HTERT RPE-1 (cell line): ENCODE measurements around the gene OTOL1.
"Not testable (repeated sequence)": the region's sequence is repeated elsewhere in the genome, so short reads cannot be mapped to it uniquely, and the experiment has no call there.

Source experiments
- in situ Hi-C: fragments of 300-500 bp; cut with MboI; formaldehyde crosslinking; loops from 4 replicates; pipeline ENCODE4 v1.14.3; 2020; ENCODE audit warnings: low sequenced_read_pairs

Gene OTOL1

DNA sequence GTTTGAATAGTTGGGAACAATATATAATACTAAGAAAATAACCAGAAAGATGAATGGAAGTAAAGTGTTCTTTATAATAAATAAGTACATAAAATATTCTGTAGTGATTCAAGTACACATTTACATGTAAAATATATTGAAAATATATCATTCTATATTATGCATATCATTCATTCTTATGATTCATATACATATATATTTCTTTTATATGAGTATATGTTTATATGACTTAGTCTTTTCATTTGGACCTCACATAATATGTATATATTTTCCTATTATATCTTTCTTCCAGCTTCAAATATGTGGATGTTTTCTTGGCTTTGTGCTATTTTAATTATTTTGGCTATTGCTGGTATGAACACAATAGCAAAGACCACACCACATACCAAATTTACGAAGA is at the start of gene OTOL1:
Gene OTOL1, plus strand, starts transcription at position 301 of the 400 bp plus-strand sequence. Its CDS starts 0 bp downstream, at position 301.
- in situ Hi-C loops = no loop called here

DNA sequence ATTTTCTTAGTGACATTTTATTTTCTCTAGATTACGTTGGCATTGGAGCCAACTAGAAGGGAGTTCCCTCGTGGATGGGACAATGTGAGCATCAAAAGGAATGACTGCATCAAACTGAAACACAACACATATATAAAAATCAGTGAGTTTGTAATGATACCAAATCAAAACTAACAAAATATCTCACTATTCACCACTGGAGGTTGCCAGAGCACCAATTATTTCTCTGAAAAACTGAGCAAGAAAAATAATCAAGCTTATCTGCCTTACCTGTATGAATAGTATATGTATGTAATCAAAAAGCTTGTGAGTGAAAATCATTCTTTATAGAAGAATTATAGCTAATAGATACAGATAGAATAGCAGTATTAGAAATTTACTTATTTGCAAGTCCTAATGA is 46.8 kb upstream of the OTOL1 start:
- in situ Hi-C loops = no loop called here

DNA sequence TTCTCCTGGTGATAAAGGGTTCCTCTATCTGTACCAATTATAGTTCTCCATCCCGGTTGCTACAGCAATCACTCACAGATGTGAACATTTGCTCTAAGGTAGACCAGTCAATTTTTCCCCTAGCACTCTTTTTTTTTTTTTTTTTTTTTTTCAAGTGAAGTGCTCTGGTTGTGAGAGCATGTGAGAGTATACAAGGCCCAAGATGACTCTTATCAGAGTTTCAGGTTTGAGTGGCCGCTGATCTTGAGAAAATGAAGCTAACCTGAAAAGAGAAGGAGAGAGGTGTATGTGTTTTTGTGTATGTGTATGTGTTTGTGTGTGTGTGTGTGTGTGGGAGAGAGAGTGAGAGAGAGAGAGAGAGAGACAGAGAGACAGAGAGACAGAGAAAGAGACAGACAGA is 44.4 kb upstream of the OTOL1 start:
- in situ Hi-C loops = no loop called here

DNA sequence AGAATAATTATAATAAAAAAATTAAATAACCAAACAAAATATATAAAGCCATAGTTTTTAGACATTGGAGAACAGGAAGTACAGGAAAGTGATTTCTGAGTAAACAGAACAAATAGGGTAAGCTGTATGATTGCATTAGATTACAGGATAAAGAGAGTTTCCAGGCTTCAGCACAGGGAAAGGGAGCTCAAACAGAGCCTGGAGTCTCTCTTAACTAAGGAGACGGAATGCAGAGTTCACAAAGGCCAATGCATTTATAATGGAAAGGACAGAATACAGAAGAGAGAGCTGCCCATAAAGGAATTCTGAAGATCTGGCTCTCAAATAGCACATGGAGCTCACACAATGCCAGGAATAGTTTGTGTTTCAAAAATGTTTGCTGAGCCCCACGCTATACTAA is 42.0 kb upstream of the OTOL1 start:
- in situ Hi-C loops = no loop called here

DNA sequence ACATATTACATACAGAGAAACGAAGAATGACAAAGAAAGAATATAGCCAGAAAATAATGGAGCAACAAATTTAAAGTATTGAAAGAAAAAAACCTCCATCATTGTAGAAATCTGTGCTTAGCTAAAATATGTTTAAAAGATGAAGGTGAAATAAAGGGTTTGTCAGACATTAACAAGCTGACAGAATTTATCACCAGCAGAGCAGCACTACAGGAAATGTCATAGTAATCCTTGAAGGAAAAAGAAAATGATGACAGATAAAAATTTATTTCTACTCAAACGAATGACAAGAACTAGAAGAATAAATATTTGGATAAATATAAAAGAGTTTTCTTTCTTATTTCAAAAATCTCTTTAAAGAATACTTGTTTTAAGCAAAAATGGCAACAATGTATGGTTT is 40.6 kb upstream of the OTOL1 start:
- in situ Hi-C loops = no loop called here

DNA sequence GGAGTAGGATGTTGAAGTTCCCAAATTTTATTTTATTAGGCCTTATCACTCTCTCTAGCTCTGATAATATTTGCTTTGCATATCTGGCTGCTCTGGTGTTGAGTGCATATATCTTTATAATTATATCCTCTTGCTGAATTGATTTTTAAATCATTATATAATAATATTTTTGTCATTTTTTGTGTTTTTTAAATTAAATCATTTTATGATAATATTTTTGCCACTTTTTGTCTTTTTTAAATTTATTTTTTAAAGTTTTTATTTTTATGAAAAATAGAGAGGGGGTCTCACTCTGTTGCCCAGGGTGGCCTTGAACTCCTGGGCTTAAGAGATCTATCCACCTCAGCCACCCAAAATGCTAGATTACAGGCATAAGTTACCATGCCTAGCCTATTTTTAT is 34.5 kb upstream of the OTOL1 start:
- in situ Hi-C loops = no loop called here

DNA sequence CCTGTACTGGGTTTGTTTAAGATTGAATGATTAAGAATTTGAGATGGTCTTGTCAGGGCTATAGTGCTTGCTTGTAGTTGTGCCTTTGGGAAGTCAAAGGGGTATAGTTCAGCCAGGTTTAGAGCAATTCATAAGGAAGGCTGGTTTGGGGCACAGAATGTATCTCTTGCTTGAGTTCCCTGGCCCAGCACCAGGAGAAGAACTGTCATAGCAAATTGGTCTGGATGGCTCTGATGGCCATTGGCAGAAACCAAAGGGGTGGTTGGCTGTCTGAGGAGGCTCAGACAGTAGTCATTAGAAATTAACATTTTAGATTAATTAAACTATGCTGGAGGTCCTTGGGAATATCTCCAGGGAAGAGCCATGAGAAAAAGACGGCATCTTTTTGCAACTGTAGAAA is 25.4 kb upstream of the OTOL1 start:
- in situ Hi-C loops = no loop called here

DNA sequence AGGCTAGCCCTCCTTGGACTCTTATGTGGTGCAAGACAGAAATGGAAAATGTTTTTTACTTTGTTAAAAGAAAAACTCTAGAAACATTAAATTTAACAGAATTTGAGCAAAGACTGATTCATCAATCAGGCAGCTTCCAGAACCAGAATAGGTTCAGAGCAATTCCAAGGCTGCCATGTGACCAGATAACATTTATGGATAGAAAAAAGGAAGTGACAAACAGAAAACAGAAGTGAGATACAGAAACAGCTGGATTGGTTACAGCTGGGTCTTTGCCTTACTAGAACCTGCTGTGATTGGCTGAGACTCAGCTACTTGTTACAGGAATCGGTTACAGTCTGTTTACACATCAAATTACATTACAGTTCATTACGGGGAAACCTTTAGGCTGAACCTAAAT is 22.5 kb upstream of the OTOL1 start:
- in situ Hi-C loops = no loop called here

DNA sequence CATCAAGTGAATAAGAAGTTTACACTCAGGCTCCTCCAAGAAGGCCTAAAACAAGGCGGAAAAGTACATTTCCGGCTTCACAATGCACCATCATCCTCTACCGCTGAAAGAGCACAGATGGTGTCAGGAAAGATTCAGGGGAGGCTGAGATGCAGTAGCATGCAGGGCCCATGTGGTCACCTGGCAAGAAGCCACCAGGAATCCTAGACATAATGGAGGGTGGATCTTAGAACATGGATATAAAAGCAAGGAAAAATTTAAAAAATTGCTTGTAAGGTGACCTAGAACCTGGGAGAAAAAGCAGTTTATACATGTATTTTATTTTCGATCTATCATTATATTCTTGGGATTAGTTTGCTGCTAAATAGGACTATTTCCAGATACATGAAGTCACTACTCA is 21.9 kb upstream of the OTOL1 start:
- in situ Hi-C loops = no loop called here

DNA sequence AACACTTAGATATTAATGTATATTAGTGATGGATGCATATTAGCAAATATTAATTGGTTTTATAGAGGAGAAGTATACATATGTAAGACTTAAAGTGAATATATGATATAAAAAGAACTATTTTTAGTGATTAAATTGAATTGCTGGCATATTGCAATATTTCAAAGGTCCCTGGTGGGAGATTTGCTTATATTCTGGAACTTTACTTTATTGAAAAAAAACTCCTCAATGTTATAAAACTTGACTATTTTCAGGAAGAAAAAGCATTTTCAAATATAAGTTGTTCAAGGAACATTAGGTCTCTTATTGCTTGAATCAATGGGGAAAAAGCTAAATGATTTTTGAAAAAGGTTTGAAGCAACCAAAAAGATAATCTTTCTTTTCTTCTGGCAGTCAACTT is 21.4 kb upstream of the OTOL1 start:
- in situ Hi-C loops = no loop called here

DNA sequence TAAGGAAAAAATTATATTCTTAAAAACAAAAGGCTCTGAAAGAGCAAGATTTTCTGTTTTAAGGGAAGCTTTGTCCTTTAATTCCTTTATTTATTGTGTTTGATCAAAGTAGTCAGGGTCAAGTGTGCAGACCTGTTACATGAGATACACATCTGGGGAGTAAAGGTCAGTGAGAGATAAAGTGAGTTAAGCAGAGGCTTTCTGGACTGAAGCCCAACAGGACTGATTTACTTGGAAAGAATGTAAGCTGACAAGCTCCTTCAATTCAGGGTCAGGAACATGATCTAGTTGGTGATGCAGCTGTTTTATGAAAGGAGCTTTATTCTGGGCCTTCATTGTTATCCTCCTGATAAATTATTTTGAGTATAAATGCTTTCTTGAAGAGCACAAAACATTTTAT is 20.7 kb upstream of the OTOL1 start:
- in situ Hi-C loops = no loop called here

DNA sequence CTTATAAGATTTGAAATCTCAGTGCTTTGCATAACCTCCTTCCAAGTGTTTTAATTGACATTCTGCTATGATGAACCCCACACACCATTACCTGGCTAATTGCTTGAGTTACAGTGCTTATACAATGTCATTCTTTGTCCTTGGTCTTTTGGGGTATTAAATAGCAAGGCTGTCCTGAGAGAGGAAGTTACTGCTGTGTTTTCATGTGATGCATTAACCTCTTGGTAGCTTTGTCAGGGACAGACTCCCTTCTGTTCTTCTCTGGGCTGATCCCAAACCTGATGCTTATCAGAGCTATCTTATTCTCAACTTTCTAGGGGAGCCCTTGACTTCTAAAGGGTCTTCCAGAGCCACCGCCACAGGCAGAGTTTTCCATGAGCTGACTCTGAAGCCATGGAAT is 12.4 kb upstream of the OTOL1 start:
- in situ Hi-C loops = no loop called here

DNA sequence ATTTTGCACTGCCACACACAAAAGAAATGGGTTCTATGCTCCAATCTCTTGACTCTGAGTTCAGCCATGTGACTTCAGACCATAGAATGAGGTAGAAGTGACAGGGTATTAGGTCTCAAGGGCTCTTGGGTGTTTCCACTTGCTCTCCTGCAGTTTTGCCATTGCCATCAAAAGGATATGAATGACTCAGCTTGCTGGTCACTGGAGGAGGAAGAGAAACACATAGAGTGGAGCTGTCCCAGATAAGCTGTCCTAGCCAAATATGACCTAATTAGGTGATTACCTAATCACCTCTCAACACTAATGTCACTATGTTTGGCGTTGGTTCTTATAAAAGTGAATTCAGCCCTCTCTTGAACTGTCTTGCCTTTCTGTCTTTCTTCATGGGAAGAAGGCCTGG is 8.3 kb upstream of the OTOL1 start:
- in situ Hi-C loops = not testable (repeated sequence)

DNA sequence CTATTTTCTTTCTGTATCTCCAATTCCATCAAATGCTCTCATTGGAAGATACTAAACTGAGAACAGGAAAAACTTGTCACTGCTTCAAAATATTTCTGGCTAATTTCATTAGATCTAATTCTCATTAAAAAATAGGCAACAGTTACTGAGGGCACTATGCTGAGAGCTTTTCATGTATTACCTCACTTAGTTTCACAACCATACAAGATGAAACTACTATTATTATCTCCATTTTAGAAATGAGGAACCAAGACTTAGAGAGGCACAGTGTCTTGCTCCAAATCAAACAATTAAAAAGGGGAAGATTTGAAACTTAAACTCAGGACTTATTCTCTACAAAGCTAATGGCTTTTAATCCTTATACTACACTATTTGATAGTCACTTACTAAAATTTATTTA is 7.2 kb upstream of the OTOL1 start:
- in situ Hi-C loops = no loop called here

DNA sequence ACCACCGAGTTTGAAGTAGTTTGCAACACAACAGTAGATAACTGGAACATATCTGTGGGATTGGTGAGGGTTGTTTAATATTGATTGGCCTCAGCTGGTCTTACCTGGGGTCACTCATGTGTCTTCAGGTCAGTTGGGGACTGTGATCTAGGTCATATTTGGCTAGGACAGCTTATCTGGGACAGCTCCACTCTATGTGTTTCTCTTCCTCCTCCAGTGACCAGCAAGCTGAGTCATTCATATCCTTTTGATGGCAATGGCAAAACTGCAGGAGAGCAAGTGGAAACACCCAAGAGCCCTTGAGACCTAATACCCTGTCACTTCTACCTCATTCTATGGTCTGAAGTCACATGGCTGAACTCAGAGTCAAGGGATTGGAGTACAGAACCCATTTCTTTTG is 5.8 kb upstream of the OTOL1 start:
- in situ Hi-C loops = not testable (repeated sequence)

DNA sequence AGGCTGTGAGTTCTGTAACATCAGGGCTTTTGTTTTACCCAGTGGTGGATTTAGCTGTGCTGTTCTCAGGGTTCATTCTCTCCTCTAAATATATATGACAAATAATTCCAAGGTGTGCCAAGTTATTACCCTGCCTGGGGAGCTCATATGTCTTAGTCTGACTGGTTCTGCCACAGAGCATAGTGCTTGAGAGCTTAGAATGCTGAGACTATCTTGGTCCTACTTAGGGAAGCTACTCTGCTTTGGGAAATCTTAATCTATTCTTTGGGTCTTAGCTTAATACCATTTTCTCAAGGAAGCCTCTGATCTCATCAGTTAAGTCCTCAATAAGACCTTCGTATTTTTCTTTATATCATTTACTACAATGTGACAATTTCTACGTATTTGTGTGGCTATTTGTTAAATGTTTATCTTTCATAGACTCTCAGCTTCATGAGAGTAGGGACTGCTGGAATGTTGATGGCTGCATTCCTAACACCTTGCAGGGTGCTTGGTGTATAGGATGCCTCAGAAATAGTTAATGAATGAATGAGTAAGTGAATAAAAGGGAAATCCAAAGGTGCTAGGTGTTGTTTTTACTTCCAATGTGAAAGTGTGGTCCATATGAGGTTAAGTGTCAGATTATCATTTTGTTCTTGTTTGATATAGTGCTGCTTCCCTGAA is 1.8 kb downstream of the OTOL1 start:
- in situ Hi-C loops = no loop called here

DNA sequence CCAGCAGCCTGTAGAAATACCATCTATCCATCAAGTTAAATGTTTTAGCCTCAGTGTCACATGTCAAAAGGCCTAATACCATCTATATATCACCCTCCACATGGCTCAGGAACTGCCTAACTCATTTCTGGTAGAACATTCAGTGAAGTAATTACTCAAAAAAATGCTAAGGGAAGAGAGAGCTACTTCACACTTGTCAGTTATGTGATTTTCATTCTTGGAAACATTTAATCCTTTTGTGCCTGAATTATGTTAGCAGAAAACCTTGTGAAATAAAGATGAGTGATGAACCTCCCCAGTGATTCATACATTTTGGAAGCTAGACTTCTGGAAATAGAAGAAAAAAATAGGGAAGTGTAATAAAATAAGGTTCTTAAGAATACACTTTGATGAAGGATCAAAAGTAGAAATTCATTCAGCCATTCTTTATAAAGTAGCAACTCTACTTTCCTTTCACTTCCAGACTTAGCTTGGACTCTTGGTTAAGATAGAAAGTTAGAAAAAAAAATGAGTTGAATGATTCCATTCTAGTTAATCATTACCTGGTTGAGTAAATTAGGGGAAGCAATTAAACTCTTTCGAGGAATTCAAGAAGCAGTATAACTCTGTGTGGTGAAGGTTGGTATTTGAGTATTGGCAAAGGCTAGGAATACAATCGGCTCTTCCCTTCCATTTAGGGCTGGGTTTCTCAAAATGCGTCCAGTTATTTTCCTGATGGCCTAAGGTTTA is 3.6 kb downstream of the OTOL1 start:
- in situ Hi-C loops = no loop called here

DNA sequence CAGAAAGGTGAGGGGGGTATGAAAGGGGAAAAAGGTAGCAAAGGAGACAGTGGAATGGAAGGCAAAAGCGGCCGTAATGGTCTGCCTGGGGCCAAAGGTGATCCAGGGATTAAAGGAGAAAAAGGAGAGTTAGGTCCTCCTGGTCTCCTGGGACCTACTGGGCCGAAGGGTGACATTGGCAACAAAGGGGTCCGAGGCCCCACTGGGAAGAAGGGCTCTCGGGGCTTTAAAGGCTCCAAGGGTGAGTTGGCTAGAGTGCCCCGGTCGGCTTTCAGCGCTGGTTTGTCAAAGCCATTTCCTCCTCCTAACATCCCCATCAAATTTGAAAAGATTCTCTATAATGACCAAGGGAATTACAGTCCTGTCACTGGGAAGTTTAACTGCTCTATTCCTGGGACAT is 6.7 kb downstream of the OTOL1 start:
- in situ Hi-C loops = no loop called here

DNA sequence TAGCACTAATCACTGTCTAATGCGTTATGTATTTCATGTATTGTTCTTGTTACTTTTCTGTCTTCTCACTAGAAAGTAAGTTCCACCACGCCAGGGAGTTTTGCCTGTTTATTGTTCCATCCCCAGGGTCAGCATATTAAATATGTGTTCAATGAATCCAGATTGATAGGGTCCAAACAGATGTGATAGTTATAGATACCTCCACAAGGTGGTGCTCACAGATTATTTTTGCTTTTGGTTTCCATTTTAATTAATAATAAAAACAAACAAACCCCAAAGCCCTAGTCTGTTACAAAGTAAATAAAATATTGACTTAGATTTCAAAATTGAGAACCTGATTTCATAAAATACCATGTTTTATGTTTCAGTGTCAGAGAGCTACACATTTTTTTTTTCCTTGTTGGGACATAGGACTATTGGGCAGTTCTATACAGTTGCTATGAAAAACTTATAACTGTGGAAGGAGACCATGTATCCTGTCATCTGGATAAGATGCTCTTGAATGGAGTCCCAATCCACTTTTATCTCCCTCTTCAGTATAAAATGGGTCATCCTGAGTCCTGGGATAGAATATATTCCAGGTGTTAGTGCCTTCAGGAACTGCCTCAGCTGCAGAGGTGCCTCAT is 12.4 kb downstream of the OTOL1 start:
- in situ Hi-C loops = no loop called here

DNA sequence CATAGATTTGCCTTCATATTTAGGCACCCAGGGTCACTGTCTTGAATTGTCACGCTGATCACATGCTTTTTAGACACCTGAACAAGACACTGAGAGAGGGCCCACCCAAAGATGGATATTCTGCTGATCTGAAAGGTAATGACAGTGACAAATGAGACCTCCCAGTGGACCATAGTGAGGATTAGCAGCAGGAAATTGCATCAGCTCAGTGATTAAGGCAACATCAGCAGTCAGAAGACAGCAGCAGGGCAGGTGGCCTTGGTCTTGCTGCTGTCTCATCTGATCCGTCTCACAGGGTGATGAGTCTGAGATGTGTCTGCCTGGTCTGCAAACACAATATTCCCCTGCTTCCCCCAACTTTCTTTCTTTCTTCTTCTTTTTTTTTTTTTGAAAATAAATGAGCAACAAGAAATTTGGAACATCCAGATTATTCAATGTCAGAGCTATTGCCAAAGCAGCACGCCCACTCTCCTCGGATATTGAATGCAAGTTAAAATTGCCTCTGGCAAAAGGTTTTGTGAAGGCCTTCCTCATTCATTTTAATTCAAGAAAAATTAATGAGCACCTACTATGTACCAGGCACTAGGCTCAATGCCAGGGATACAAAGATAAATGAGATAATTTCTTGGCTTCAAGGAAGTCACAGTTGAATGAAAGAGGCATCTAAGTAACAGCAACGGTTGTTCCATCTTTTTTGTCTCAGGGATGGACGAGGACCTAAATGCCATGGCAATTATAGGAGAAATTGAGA is 14.1 kb downstream of the OTOL1 start:
- in situ Hi-C loops = no loop called here

DNA sequence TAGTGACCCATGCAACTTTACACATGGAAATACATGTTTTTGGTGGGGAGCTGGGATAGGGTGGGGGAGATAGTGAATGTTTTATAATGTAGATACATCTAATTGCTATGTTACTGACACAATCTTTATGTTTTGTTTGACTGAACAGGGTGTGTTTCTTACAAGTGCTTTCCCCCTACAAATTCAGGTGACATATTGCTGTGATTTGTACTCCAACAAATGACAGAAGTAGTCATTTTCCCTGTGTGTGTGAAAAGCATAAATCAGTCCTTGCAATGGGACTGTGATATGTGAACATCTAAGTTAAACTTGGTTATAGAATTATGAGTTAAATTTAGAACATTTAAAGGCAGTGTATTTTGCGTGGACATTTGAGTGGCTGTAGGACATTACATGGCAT is 27.3 kb downstream of the OTOL1 start:
- in situ Hi-C loops = no loop called here

DNA sequence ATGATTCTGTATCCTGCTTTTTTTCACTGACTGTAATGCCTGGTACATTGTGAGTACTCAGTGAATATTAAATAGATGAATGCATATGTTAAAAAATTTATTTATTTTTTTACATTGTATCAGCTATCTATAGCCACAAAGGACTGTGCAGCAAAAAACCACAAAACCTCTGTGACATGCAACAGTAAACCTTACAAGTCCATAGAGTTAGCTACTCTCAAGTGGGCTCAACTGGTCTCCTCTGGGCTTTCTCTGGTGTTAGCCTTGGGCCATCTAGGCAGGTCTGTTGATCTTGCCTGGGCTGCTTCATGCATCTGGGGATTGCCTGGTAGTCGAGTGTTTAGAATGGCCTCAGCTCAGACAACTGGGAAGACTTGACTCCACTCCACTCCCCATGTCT is 35.3 kb downstream of the OTOL1 start:
- in situ Hi-C loops = no loop called here
